ENCODE results near the gene ZNF569. TPM values are rescaled to one million over a fixed set of nuclear protein-coding genes. Genes with fewer than 3 reads are reported as not detected.
A peak's percentile ranks its signal among the peaks of the same experiment; 100 is the strongest.

Gene ZNF569
- total and polyA plus RNA-seq, 2 donors (not counting 3 experiments of a cell fraction or from before 2014, with no cell fraction given): 0.86 to 4.4 TPM

- H3K4me2 ChIP-seq (ENCODE audit: insufficient read depth, low read length): peak overlapping the region; percentile 30
- H3K27me3 ChIP-seq (ENCODE audit: control insufficient read depth in 2 of 2, insufficient read depth in 2 of 2, low read length in 2 of 2): no peaks in the 10 kb centered on the region
- ChIA-PET CTCF (no interaction called here), POLR2A (interaction anchor here (0.6 to 2.0 kb wide), 2 partner anchors 94 to 95 kb away, joined by 4 to 5 read pairs; partner anchors contain the start of gene ZNF527)
- no peaks in the 10 kb centered on the region for H3K9me1 ChIP-seq (replicated peaks; ENCODE audit: control insufficient read depth, extremely low read depth, insufficient read depth, low read length)
- TSS peak; percentile 32 for BruUV-seq (replicated peaks)
- H4K20me1 ChIP-seq (replicated peaks; ENCODE audit: control insufficient read depth, extremely low read depth, insufficient read depth, low read length): no peaks in the 10 kb centered on the region
- peaks cover 2% of the 10 kb centered on the region for H3K79me2 ChIP-seq (ENCODE audit: control insufficient read depth, insufficient read depth, low read length)
- dilution Hi-C loops (cut with MboI; ENCODE audit: extremely low pct_ligation_motif_present, low sequenced_read_pairs): no loop called here
- peak overlapping the region; percentile 59 to 77 (median 59) for H3K4me3 ChIP-seq (replicated peaks in 1 of 3; ENCODE audit: insufficient read depth in 1 of 3, low read depth in 1 of 3, low read length in 3 of 3)
- TF ChIP-seq POLR2AphosphoS5 (IDR thresholded peaks at IDR 0.05; ENCODE audit: insufficient read depth, low read depth, low read length) (no peak), EZH2 (IDR thresholded peaks at IDR 0.05; ENCODE audit: borderline replicate concordance, low read depth, low read length, severe bottlenecking) (no peak)
- peaks cover 5% of the 10 kb centered on the region for H3K4me1 ChIP-seq (ENCODE audit: control insufficient read depth, extremely low read depth, insufficient read depth, low read length)
- peaks cover 0 to 2% of the 10 kb centered on the region in 2 experiments for H3K36me3 ChIP-seq (ENCODE audit: control insufficient read depth in 2 of 2, extremely low read depth in 1 of 2, insufficient read depth in 2 of 2, low read length in 2 of 2)
- intact Hi-C loops (cut with micrococcal nuclease): loop anchor here (2.0 to 5.0 kb wide), 5 partner anchors 40 to 694 kb away; partner anchors contain the start of genes ZFP30, ZNF527, ZNF585B and ZNF793
- peak overlapping the region; percentile 40 for H3K27ac ChIP-seq (ENCODE audit: insufficient read depth, low read depth, low read length)
- DNase-seq (ENCODE audit: low read depth, low spot score) (no peak), FAIRE-seq (peak; percentile 64)
- H3K9me3 ChIP-seq (replicated peaks; ENCODE audit: control insufficient read depth, insufficient read depth, low read length): no peaks in the 10 kb centered on the region
- peak overlapping the region; percentile 75 for H3K9ac ChIP-seq (replicated peaks; ENCODE audit: extremely low read depth, insufficient read depth, low read length)
- peak overlapping the region; percentile 100 for H2AFZ ChIP-seq (ENCODE audit: low read depth, low read length)
These were observed 907 bp downstream of the ZNF569 start for GRCh38 chr19:37466277-37466797.

- dilution Hi-C loops (cut with MboI; ENCODE audit: extremely low pct_ligation_motif_present, low sequenced_read_pairs) (no loop called here), intact Hi-C loops (cut with micrococcal nuclease) (no loop called here)
- no peaks in the 10 kb centered on the region for H3K79me2 ChIP-seq (ENCODE audit: control insufficient read depth, insufficient read depth, low read length)
- H3K4me2 ChIP-seq (ENCODE audit: insufficient read depth, low read length): no peak overlapping the region
- no peaks in the 10 kb centered on the region for H3K9me1 ChIP-seq (replicated peaks; ENCODE audit: control insufficient read depth, extremely low read depth, insufficient read depth, low read length)
- no peaks in the 10 kb centered on the region for H3K4me1 ChIP-seq (ENCODE audit: control insufficient read depth, extremely low read depth, insufficient read depth, low read length)
- no peak overlapping the region for H3K4me3 ChIP-seq (replicated peaks in 1 of 3; ENCODE audit: insufficient read depth in 1 of 3, low read depth in 1 of 3, low read length in 3 of 3)
- H3K27me3 ChIP-seq (ENCODE audit: control insufficient read depth in 2 of 2, insufficient read depth in 2 of 2, low read length in 2 of 2): no peaks in the 10 kb centered on the region
- no TSS peak for BruUV-seq (replicated peaks)
- CTCF ChIA-PET: no interaction called here
- H3K9me3 ChIP-seq (replicated peaks; ENCODE audit: control insufficient read depth, insufficient read depth, low read length): peaks cover 9% of the 10 kb centered on the region
- FAIRE-seq (no peak), DNase-seq (ENCODE audit: low read depth, low spot score) (no peak)
- no peak overlapping the region for H3K27ac ChIP-seq (ENCODE audit: insufficient read depth, low read depth, low read length)
- POLR2A ChIA-PET: no interaction called here
- H3K36me3 ChIP-seq (ENCODE audit: control insufficient read depth in 2 of 2, extremely low read depth in 1 of 2, insufficient read depth in 2 of 2, low read length in 2 of 2): no peaks in the 10 kb centered on the region
- no peak for TF ChIP-seq CTCF (IDR thresholded peaks at IDR 0.05; ENCODE audit: extremely low read depth in 1 of 2, insufficient read depth in 1 of 2, low read depth in 1 of 2, low read length in 2 of 2)
- no peak for TF ChIP-seq FOS (IDR thresholded peaks at IDR 0.05; ENCODE audit: borderline replicate concordance, insufficient read depth, low read length)
- TF ChIP-seq MAX (IDR thresholded peaks at IDR 0.05; ENCODE audit: insufficient read depth, insufficient read length): no peak
- no peak for TF ChIP-seq POLR2AphosphoS5 (IDR thresholded peaks at IDR 0.05; ENCODE audit: insufficient read depth, low read depth, low read length)
- TF ChIP-seq POLR2A (IDR thresholded peaks at IDR 0.05; ENCODE audit: low read depth, low read length): no peak
- TF ChIP-seq MYC (IDR thresholded peaks at IDR 0.05; ENCODE audit: low read depth, low read length): no peak
- no peak for TF ChIP-seq GATA2 (IDR thresholded peaks at IDR 0.05; ENCODE audit: insufficient read depth, insufficient read length, low read depth, low read length)
- no peak for TF ChIP-seq EZH2 (IDR thresholded peaks at IDR 0.05; ENCODE audit: borderline replicate concordance, low read depth, low read length, severe bottlenecking)
- TF ChIP-seq JUN (IDR thresholded peaks at IDR 0.05; ENCODE audit: borderline replicate concordance, insufficient read depth, insufficient read length, low read depth): no peak
- no peaks in the 10 kb centered on the region for H4K20me1 ChIP-seq (replicated peaks; ENCODE audit: control insufficient read depth, extremely low read depth, insufficient read depth, low read length)
- no peak overlapping the region for H2AFZ ChIP-seq (ENCODE audit: low read depth, low read length)
- no peak overlapping the region for H3K9ac ChIP-seq (replicated peaks; ENCODE audit: extremely low read depth, insufficient read depth, low read length)
These were observed 14.6 kb downstream of the ZNF569 start for GRCh38 chr19:37452500-37453245.

Measured in endothelial cell of umbilical vein (primary cell).